Skeletal muscle tissue (tissue), 4 donors: ENCODE measurements around the gene NCF4. TPM values are rescaled to one million over a fixed set of nuclear protein-coding genes. Genes with fewer than 3 reads are reported as not detected.

ENCODE experiments used
- H3K27ac ChIP-seq: one replicate; pipeline ENCODE4 v1.7.0; 2013; ENCODE audit warnings: mild to moderate bottlenecking, low read depth, low read length, inconsistent platforms
- H3K27me3 ChIP-seq, 3 donors: one replicate each; pipeline ENCODE4 v1.7.0; 2013; ENCODE audit warnings: low read length in 3 of 3; ENCODE audit not compliant: control insufficient read depth in 3 of 3, insufficient read depth in 3 of 3
- H3K36me3 ChIP-seq, 3 donors: one replicate each; pipeline ENCODE4 v1.7.0; 2013; ENCODE audit warnings: low read length in 3 of 3; ENCODE audit not compliant: control insufficient read depth in 3 of 3, insufficient read depth in 3 of 3
- H3K4me1 ChIP-seq, 3 donors: one replicate each; pipeline ENCODE4 v1.7.0; 2013; ENCODE audit warnings: low read length in 3 of 3, mild to moderate bottlenecking in 3 of 3; ENCODE audit not compliant: control insufficient read depth in 3 of 3, insufficient read depth in 3 of 3
- H3K4me3 ChIP-seq, 3 donors: one replicate each; pipeline ENCODE4 v1.7.0; 2013; ENCODE audit warnings: low read length in 3 of 3
- H3K9ac ChIP-seq, 3 donors: one replicate each; pipeline ENCODE4 v1.7.0; 2013; ENCODE audit warnings: low read length in 3 of 3, mild to moderate bottlenecking in 3 of 3, moderate library complexity in 2 of 3, low read depth in 1 of 3
- H3K9me3 ChIP-seq, 3 donors: one replicate each; pipeline ENCODE4 v1.7.0; 2013; ENCODE audit warnings: low read length in 3 of 3; ENCODE audit not compliant: control insufficient read depth in 3 of 3
- total RNA-seq: library from RNA; depleted of rRNA; stranded (reverse); fragments of >200 nt; gene quantifications from one replicate; pipeline ENCODE4 v1.2.3, GENCODE V29; 2014
- donor health status: Osteomylitis.

NCF4 gene
- total RNA-seq, 1 donor from 2014 or later: 6.8 TPM

DNA sequence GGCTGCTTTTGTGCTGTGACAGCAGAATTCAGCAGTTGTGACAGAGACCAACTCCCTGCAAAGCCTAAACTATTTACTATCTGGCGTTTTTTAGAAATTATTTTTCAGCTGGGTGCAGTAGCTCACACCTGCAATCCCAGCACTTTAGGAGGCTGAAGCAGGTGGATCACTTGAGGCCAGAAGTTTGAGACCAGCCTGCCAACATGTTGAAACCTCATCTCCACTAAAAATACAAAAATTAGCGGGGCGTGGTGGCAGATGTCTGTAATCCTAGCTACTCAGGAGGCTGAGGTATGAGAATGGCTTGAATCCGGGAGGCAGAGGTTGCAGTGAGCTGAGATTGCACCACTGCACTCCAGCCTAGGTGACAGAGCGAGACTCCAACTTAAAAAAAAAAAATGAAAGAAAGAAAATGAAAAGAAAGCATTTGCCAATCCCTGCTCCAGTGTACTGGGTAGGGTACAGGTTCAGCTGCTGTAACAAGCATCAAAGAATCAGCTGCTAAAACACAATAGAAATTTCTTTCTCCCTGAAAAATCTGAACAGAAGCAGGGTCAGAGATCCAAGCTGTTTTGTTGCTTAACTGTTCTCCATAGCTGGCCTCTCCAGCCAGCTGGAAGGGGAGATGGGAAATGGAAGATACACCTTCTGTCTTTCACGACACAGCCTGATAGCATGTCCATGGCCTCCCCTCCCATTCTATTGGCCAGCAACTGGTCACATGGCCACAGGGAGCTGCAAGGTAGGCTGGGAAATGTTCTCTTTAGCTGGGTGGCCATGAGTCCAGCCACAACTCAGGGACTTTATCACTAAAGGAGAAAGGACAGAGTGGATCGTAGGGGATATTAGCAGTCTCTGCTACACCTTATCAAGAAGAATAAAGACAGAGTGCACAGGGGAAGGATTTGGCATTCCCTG, 8.5 kb upstream of the NCF4 start:
- Histone ChIP-seq H3K4me1 (peaks cover 19 to 25% (median 19%) of the 10 kb centered on the region in 3 donors), H3K4me3 (no peak overlapping the region), H3K36me3 (no peaks in the 10 kb centered on the region), H3K9me3 (no peaks in the 10 kb centered on the region), H3K9ac (no peak overlapping the region), H3K27me3 (peaks cover 11 to 31% (median 21%) of the 10 kb centered on the region in 3 donors), H3K27ac (no peak overlapping the region)

DNA sequence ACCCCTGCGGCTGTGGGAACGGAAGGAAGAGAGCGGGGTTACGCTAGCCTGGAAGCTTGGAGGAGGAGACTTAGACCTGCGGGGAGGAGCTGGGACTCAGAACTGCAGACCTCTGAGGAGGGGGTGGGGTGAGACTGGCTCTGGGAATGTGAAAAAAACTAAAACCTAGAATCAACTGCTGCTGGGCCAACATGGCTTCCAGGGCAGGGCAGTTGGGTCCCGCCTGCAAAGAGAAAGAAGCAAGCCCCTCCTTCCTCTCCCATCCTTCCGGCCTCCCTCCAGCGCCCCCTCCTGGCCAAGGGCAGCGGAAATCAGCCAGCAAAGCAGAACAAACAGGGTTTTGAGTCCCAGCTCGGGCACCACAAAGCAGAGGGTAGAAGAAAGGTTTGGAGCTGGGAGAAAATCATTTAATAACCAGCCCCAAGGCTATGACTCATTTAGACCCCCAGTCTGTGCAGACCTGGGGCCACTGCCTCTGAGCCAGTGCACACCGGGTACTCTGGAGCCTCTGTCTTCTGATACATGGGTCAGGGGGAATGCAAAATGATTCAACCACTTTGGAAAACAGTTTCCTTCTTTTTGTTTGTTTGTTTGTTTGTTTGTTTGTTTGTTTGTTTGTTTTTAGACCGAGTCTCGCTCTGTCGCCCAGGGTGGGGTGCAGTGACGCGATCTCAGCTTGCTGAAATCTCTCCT, 7.3 kb upstream of the NCF4 start:
- Histone ChIP-seq H3K9ac (no peak overlapping the region), H3K36me3 (no peaks in the 10 kb centered on the region), H3K27me3 (peaks cover 5 to 23% (median 15%) of the 10 kb centered on the region in 3 donors), H3K9me3 (no peaks in the 10 kb centered on the region), H3K4me1 (peaks cover 22 to 35% (median 28%) of the 10 kb centered on the region in 3 donors), H3K27ac (no peak overlapping the region), H3K4me3 (no peak overlapping the region)

DNA sequence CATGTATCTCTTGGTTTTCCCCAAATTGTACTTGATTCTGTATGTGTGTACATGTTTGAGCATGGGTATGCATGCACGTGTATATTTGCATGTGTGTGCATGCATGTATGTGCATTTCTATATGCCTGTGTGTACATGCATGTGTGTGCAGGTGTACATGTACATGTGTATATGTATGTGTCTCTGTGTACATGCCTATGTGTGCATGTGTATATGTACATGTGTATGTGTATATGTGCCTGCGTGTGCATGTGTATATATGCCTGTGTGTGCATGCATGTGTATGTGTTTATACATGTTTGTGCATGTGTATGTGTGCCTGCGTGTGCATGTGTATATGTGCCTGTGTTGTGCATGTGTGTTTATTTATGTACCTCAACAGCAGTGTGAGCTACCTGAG, 5.3 kb upstream of the NCF4 start:
- Histone ChIP-seq H3K36me3 (no peaks in the 10 kb centered on the region), H3K27me3 (peaks cover 0 to 6% (median 0%) of the 10 kb centered on the region in 3 donors), H3K4me3 (peak overlapping the region in 2 of 3 donors; percentile 6 to 19), H3K9ac (no peak overlapping the region), H3K9me3 (no peaks in the 10 kb centered on the region), H3K27ac (no peak overlapping the region), H3K4me1 (peaks cover 22 to 35% (median 28%) of the 10 kb centered on the region in 3 donors)

- no peak overlapping the region for H3K27ac ChIP-seq
Observed at GRCh38 chr22:36856121-36856791, 4.5 kb upstream of the NCF4 start.

DNA sequence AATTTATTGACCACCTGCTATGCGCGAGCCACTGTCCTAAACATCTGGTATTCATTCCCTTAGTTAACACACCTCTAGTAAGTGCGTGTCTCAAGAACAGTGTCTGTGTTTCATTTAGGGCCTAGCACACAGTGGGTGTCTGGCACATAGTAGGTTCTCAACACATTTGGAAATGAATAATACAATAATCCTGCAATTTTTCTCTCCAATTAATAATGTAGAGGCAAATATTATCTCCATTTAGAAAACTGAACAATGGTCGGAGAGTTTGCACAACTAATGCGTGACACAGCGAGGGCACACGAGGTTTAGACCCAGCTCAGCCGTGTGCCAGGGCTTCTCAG, 4.0 kb upstream of the NCF4 start:
- H3K4me3 ChIP-seq: peak overlapping the region in 1 of 3 donors; percentile 25
- H3K9me3 ChIP-seq: no peaks in the 10 kb centered on the region
- H3K4me1 ChIP-seq: peaks cover 22 to 35% (median 28%) of the 10 kb centered on the region in 3 donors
- H3K36me3 ChIP-seq: no peaks in the 10 kb centered on the region
- no peaks in the 10 kb centered on the region for H3K27me3 ChIP-seq
- no peak overlapping the region for H3K27ac ChIP-seq
- H3K9ac ChIP-seq: no peak overlapping the region

More at GRCh38 chr22:36856121-36856791, 4.5 kb upstream of the NCF4 start:
- Histone ChIP-seq H3K36me3 (no peaks in the 10 kb centered on the region), H3K4me3 (peak overlapping the region; percentile 14 to 33 (median 19)), H3K9me3 (no peaks in the 10 kb centered on the region), H3K9ac (peak overlapping the region in 1 of 3 donors; percentile 51), H3K27me3 (no peaks in the 10 kb centered on the region), H3K4me1 (peaks cover 22 to 35% (median 28%) of the 10 kb centered on the region in 3 donors)

DNA sequence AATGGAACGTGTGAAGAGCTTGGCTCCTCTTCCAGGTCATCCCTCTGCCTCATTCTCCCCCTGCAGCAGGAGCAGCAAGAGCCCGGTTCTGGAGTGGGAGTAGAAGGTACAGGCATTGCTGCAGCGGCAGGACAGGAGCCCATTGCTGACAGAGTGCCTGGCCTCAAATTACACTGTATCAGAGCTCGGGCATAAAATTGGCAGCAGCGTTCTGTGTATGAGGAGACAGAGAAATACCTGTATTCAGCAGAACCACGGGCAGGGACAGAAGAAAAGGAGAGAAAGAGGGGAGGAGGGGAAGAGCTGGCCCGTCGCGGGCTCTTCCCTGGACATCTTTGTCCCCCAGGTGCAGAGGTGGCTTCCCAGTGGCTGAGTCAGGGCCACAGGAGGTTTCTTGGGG, 2.6 kb upstream of the NCF4 start:
- Histone ChIP-seq H3K9ac (no peak overlapping the region), H3K9me3 (no peaks in the 10 kb centered on the region), H3K4me3 (no peak overlapping the region), H3K27me3 (no peaks in the 10 kb centered on the region), H3K4me1 (peaks cover 24 to 35% (median 28%) of the 10 kb centered on the region in 3 donors), H3K27ac (no peak overlapping the region), H3K36me3 (no peaks in the 10 kb centered on the region)

DNA sequence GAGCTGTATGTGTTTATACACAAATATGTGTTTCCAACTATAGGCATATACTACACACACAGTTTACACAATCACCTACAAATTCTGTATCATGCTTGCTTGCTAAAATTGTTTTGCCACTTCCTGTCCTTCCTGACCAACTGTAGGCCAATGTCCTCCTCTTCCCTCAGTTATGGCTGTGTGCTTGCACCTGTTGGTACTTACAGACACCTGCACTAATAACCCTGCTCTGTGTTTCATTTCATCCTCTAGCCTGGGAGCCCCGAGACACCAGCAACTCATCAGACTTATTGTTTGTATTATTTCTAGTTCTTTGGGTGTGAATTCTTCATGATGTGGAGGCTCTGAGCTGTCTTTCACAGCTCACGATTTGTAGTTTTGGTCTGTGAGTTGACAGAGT, 1.8 kb upstream of the NCF4 start:
- no peaks in the 10 kb centered on the region for H3K27me3 ChIP-seq
- H3K27ac ChIP-seq: no peak overlapping the region
- peaks cover 24 to 35% (median 28%) of the 10 kb centered on the region in 3 donors for H3K4me1 ChIP-seq
- H3K9me3 ChIP-seq: no peaks in the 10 kb centered on the region
- H3K36me3 ChIP-seq: no peaks in the 10 kb centered on the region
- H3K9ac ChIP-seq: no peak overlapping the region
- H3K4me3 ChIP-seq: no peak overlapping the region

DNA sequence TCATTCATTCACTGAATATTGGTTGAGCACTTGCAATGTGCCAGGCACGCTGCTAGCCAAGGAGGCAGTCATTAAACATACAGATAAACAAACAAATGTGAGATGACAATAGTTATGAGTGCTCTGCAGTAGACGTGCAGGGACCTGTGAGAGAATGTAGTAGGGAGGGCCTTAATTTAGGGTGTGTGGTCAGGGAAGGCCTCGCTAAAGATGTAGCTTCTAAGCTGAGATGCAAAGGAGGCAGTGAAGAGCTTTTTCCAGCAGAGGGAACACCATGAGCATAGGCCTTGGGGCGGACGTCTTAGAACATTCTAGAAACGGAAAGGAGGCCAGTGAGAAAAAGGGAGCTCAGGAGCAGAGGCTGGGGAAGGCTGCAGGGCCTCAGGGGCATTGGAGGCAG, 789 bp upstream of the NCF4 start:
- no peak overlapping the region for H3K9ac ChIP-seq
- peaks cover 0 to 4% (median 0%) of the 10 kb centered on the region in 3 donors for H3K27me3 ChIP-seq
- H3K27ac ChIP-seq: no peak overlapping the region
- no peaks in the 10 kb centered on the region for H3K9me3 ChIP-seq
- no peak overlapping the region for H3K4me3 ChIP-seq
- no peaks in the 10 kb centered on the region for H3K36me3 ChIP-seq
- peaks cover 24 to 33% (median 28%) of the 10 kb centered on the region in 3 donors for H3K4me1 ChIP-seq

DNA sequence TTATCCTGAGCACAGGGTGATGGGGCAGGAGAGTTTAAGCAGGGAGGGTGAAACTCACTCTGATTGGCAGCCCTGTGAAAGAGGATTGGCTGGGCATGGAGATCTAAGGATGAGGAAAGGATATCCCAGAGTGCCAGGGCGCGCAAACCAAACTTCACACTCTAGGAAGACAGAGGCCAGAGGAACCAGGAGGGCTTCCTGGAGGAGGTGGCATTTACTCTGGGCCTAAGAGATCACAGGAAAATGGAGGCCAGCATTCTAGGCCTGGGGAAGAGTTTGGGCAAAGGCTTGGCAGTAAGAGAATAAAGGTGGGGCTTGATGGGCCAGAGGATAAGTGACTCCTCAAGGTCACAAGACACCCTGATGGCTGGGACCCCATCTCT, 377 bp upstream of the NCF4 start:
- Histone ChIP-seq H3K9ac (no peak overlapping the region), H3K4me1 (peaks cover 24 to 29% (median 26%) of the 10 kb centered on the region in 3 donors), H3K4me3 (no peak overlapping the region), H3K36me3 (no peaks in the 10 kb centered on the region), H3K27ac (no peak overlapping the region), H3K27me3 (peaks cover 0 to 7% (median 4%) of the 10 kb centered on the region in 3 donors), H3K9me3 (no peaks in the 10 kb centered on the region)
